HEK293 (cell line): ENCODE results near the gene RPL3.

ENCODE experiments used
- CTCF ChIA-PET: fragments of 350-600 bp; formaldehyde crosslinking; extraction: SDS; loops from one replicate; lab custom pipeline; 2021; ENCODE audit warnings: antibody characterized with exemption; lab: Yijun Ruan, JAX
- POLR2A ChIA-PET: fragments of 300-600 bp; formaldehyde crosslinking; extraction: SDS; loops from one replicate; lab custom pipeline; 2020; ENCODE audit warnings: antibody characterized with exemption, inconsistent platforms; lab: Yijun Ruan, JAX
- H3K27ac ChIP-seq: fragments of 200-500 bp; sonication (Bioruptor generic); 2 replicates; pipeline ENCODE4 v1.5.1; 2014; ENCODE audit warnings: low read depth, low read length, control low read depth, inconsistent platforms; ENCODE audit errors: extremely low read depth
- H3K36me3 ChIP-seq, 2 experiments: fragments of 200-500 bp in 1 of 2; sonication (Bioruptor generic) in 1 of 2; 1 replicate in 1 of 2; 2 replicates in 1 of 2; pipeline ENCODE4 v1.5.1; 2014 to 2017; ENCODE audit warnings: inconsistent platforms in 2 of 2, low read length in 2 of 2; ENCODE audit not compliant: control insufficient read depth in 2 of 2, insufficient read depth in 1 of 2
- H3K4me1 ChIP-seq: fragments of 200-500 bp; sonication (Bioruptor generic); 2 replicates; pipeline ENCODE4 v1.5.1; 2014; ENCODE audit warnings: mild to moderate bottlenecking, low read length, inconsistent platforms; ENCODE audit not compliant: control insufficient read depth, insufficient read depth
- H3K4me3 ChIP-seq: 2 replicates; pipeline ENCODE4 v1.5.1; 2011; ENCODE audit warnings: low read depth, mild to moderate bottlenecking, control low read depth, low read length, moderate library complexity
- H3K9me3 ChIP-seq: fragments of 200-500 bp; sonication (Bioruptor generic); 2 replicates; pipeline ENCODE4 v1.5.1; 2014; ENCODE audit warnings: low read depth, low read length, inconsistent platforms; ENCODE audit not compliant: control insufficient read depth, insufficient read depth
- BCL11B ChIP-seq: fragments of 450-650 bp; formaldehyde crosslinking; IDR thresholded peaks from 2 replicates; pipeline ENCODE4 v1.5.1; 2016; ENCODE audit warnings: low read depth, missing biosample characterization, missing genetic modification characterization
- EGR2 ChIP-seq: fragments of 450-650 bp; formaldehyde crosslinking; IDR thresholded peaks from 2 replicates; pipeline ENCODE4 v1.5.1; 2016; ENCODE audit warnings: low read depth, missing biosample characterization, missing genetic modification characterization
- FEZF1 ChIP-seq: fragments of 450-650 bp; formaldehyde crosslinking; IDR thresholded peaks from 2 replicates; pipeline ENCODE4 v1.5.1; 2016; ENCODE audit warnings: missing biosample characterization, missing genetic modification characterization
- GFI1B ChIP-seq: fragments of 450-650 bp; formaldehyde crosslinking; IDR thresholded peaks from 2 replicates; pipeline ENCODE4 v1.5.1; 2016; ENCODE audit warnings: missing biosample characterization, missing genetic modification characterization
- GLIS1 ChIP-seq: fragments of 450-650 bp; formaldehyde crosslinking; IDR thresholded peaks from 2 replicates; pipeline ENCODE4 v1.5.1; 2016; ENCODE audit warnings: missing biosample characterization, missing genetic modification characterization
- GLIS2 ChIP-seq: fragments of 450-650 bp; formaldehyde crosslinking; IDR thresholded peaks from 2 replicates; pipeline ENCODE4 v1.5.1; 2016; ENCODE audit warnings: missing biosample characterization, missing genetic modification characterization
- SP2 ChIP-seq: fragments of 450-650 bp; formaldehyde crosslinking; IDR thresholded peaks from 2 replicates; pipeline ENCODE4 v1.5.1; 2016; ENCODE audit warnings: missing biosample characterization, missing genetic modification characterization
- ZBTB48 ChIP-seq: fragments of 450-650 bp; formaldehyde crosslinking; IDR thresholded peaks from 2 replicates; pipeline ENCODE4 v1.5.1; 2016; ENCODE audit warnings: missing biosample characterization, missing genetic modification characterization
- ZEB2 ChIP-seq: fragments of 450-650 bp; formaldehyde crosslinking; IDR thresholded peaks from 2 replicates; pipeline ENCODE4 v1.5.1; 2016; ENCODE audit warnings: missing biosample characterization, missing genetic modification characterization
- ZNF19 ChIP-seq: fragments of 450-650 bp; formaldehyde crosslinking; IDR thresholded peaks from 2 replicates; pipeline ENCODE4; 2016; ENCODE audit warnings: missing biosample characterization, missing genetic modification characterization, low read depth
- ZNF529 ChIP-seq: fragments of 450-650 bp; formaldehyde crosslinking; IDR thresholded peaks from 2 replicates; pipeline ENCODE4 v1.5.1; 2017; ENCODE audit warnings: missing genetic modification characterization, missing biosample characterization; ENCODE audit not compliant: insufficient replicate concordance
- ZNF585B ChIP-seq: fragments of 450-650 bp; formaldehyde crosslinking; IDR thresholded peaks from 2 replicates; pipeline ENCODE4 v1.5.1; 2016; ENCODE audit warnings: missing biosample characterization, missing genetic modification characterization
- ZNF623 ChIP-seq: fragments of 450-650 bp; formaldehyde crosslinking; IDR thresholded peaks from 2 replicates; pipeline ENCODE4 v1.5.1; 2016; ENCODE audit warnings: missing biosample characterization, missing genetic modification characterization
- ZNF664 ChIP-seq: fragments of 450-650 bp; formaldehyde crosslinking; IDR thresholded peaks from 2 replicates; pipeline ENCODE4 v1.5.1; 2016; ENCODE audit warnings: missing biosample characterization, missing genetic modification characterization
- ZSCAN23 ChIP-seq: fragments of 450-650 bp; formaldehyde crosslinking; IDR thresholded peaks from 2 replicates; pipeline ENCODE4 v1.5.1; 2016; ENCODE audit warnings: missing biosample characterization, missing genetic modification characterization
- TF ChIP-seq, protein P1 (sequence below): fragments of 450-650 bp; formaldehyde crosslinking; IDR thresholded peaks from 2 replicates; pipeline ENCODE4; 2016; ENCODE audit warnings: missing biosample characterization, missing genetic modification characterization
- TF ChIP-seq, protein P2 (sequence below): fragments of 450-650 bp; formaldehyde crosslinking; IDR thresholded peaks from 2 replicates; pipeline ENCODE4 v1.5.1; 2016; ENCODE audit warnings: missing biosample characterization, missing genetic modification characterization
- TF ChIP-seq, protein P3 (sequence below): fragments of 450-650 bp; IDR thresholded peaks from 2 replicates; pipeline ENCODE4 v1.5.1; 2018; ENCODE audit warnings: missing biosample characterization, mild to moderate bottlenecking, missing genetic modification characterization
- TF ChIP-seq, protein P4 (sequence below): fragments of 450-650 bp; formaldehyde crosslinking; IDR thresholded peaks from 2 replicates; pipeline ENCODE4 v1.5.0; 2017; ENCODE audit warnings: missing biosample characterization, missing genetic modification characterization, borderline replicate concordance
- TF ChIP-seq, protein P5 (sequence below): fragments of 450-650 bp; formaldehyde crosslinking; IDR thresholded peaks from 2 replicates; pipeline ENCODE4 v1.5.1; 2017; ENCODE audit warnings: missing biosample characterization, missing genetic modification characterization

Gene RPL3

DNA sequence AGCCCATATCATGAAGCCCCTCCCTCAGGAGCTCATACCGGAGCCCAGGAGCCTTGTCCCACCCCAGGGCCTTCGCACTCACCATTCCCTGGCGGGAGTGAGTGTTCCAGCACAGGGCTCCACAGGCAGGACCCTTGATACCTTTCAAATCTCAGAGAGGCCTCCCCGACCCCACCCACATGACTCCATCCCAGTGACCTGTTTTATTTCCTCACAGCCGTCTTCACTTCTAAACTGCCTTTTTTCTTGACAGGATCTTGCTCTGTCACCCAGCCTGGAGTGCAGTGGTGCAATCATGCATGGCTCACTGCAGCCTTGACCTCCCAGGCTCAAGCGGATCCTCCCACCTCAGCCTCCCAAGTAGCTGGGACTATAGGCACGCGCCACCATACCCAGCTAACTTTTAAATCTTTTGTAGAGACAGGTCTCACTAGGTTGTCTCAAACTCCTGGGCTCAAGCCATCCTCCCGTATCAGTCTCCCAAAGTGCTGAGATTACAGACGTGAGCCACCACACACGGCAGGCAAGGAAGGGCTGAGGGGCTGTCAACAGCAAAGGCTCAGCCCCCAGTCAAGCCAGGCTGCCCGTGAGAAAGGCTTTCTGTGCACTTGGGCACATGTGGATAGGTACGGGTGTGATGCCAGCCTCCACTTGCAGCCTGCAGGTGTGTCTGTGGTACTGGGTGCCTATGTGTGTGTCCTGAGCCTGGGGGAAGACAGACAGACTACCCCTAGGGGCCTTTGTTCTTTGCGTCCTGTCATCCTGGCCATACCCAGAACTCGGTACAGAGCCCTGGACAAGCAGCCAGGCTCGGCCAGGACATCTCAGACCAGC is 9.3 kb downstream of the RPL3 start:
- no peaks in the 10 kb centered on the region for H3K4me1 ChIP-seq
- peaks cover 9 to 52% of the 10 kb centered on the region in 2 experiments for H3K36me3 ChIP-seq

DNA sequence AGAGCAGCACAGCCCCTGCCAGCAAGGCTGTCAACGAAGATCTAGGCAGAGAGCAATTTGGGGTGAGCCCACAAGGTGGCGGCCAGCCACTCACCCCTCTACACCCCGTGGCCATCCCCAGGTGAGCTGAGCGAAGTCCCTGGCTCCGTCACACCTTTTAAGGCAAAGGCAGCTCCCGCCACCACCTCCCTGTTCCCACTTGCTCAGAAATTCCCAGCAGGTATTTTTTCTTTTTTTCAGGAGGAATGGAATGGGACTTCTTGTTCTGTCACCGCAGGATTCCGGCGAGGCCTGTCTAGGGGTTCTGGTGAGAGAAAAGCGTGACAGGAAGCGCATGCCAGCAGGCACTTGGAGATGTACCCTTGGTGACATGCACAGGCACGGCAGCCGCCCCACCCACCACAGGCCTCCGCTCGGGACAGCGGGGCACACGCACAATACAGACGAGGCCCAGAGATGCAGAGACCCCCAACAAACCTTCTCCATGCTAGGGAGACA is 10.0 kb downstream of the RPL3 start:
- Histone ChIP-seq H3K27ac (peak overlapping the region; percentile 49), H3K4me3 (no peak overlapping the region), H3K9me3 (no peaks in the 10 kb centered on the region), H3K36me3 (peaks cover 2 to 45% of the 10 kb centered on the region in 2 experiments), H3K4me1 (no peaks in the 10 kb centered on the region)
- ChIA-PET POLR2A (interaction anchor here (0.6 to 4.7 kb wide), 13 partner anchors 9 to 220 kb away, joined by 3 to 93 read pairs (median 5); partner anchors contain the start of genes CBX7, PDGFB and RPL3), CTCF (interaction anchor here (0.5 to 2.5 kb wide), 11 partner anchors 9 to 1663 kb away, joined by 3 to 23 read pairs (median 5); partner anchors contain the start of gene PDGFB)
- TF ChIP-seq ZNF664 (tag by site-specific recombination), result no peak
- TF ChIP-seq, protein P1, sequence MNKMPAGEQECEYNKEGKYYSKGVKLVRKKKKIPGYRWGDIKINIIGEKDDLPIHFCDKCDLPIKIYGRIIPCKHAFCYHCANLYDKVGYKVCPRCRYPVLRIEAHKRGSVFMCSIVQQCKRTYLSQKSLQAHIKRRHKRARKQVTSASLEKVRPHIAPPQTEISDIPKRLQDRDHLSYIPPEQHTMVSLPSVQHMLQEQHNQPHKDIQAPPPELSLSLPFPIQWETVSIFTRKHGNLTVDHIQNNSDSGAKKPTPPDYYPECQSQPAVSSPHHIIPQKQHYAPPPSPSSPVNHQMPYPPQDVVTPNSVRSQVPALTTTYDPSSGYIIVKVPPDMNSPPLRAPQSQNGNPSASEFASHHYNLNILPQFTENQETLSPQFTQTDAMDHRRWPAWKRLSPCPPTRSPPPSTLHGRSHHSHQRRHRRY (tag by site-specific recombination), result no peak
- TF ChIP-seq EGR2 (tag by site-specific recombination), result no peak
- no peak for TF ChIP-seq GLIS2
- TF ChIP-seq ZNF585B (tag by site-specific recombination), result no peak
- TF ChIP-seq, protein P2, sequence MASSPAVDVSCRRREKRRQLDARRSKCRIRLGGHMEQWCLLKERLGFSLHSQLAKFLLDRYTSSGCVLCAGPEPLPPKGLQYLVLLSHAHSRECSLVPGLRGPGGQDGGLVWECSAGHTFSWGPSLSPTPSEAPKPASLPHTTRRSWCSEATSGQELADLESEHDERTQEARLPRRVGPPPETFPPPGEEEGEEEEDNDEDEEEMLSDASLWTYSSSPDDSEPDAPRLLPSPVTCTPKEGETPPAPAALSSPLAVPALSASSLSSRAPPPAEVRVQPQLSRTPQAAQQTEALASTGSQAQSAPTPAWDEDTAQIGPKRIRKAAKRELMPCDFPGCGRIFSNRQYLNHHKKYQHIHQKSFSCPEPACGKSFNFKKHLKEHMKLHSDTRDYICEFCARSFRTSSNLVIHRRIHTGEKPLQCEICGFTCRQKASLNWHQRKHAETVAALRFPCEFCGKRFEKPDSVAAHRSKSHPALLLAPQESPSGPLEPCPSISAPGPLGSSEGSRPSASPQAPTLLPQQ, result no peak
- TF ChIP-seq ZNF19 (tag by site-specific recombination), result no peak
- TF ChIP-seq GFI1B (tag by site-specific recombination), result no peak
- TF ChIP-seq, protein P3, sequence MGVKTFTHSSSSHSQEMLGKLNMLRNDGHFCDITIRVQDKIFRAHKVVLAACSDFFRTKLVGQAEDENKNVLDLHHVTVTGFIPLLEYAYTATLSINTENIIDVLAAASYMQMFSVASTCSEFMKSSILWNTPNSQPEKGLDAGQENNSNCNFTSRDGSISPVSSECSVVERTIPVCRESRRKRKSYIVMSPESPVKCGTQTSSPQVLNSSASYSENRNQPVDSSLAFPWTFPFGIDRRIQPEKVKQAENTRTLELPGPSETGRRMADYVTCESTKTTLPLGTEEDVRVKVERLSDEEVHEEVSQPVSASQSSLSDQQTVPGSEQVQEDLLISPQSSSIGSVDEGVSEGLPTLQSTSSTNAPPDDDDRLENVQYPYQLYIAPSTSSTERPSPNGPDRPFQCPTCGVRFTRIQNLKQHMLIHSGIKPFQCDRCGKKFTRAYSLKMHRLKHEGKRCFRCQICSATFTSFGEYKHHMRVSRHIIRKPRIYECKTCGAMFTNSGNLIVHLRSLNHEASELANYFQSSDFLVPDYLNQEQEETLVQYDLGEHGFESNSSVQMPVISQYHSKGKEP, result peak; percentile 61; the same call in 1 of the 2 replicates
- no peak for TF ChIP-seq BCL11B (tag by site-specific recombination)
- no peak for TF ChIP-seq FEZF1
- no peak for TF ChIP-seq ZSCAN23 (tag by site-specific recombination)
- no peak for TF ChIP-seq ZNF529
- peak; percentile 60 for TF ChIP-seq ZBTB48 (tag by site-specific recombination)

More for the DNA sequence above, 9.3 kb downstream of the RPL3 start:
- Histone ChIP-seq H3K4me3 (no peak overlapping the region), H3K27ac (no peak overlapping the region), H3K9me3 (no peaks in the 10 kb centered on the region)
- ChIA-PET CTCF (interaction anchor here (0.5 to 2.9 kb wide), 32 partner anchors 7 to 1664 kb away, joined by 3 to 48 read pairs (median 5); partner anchors contain the start of genes PDGFB and RPL3), POLR2A (interaction anchor here (0.6 to 4.7 kb wide), 39 partner anchors 8 to 335 kb away, joined by 3 to 93 read pairs (median 5); partner anchors contain the start of genes ATF4, CBX7, PDGFB and RPL3)
- TF ChIP-seq GLIS2 (peak; percentile 57), GLIS1 (tag by site-specific recombination) (peak; percentile 77), ZNF623 (peak; percentile 65), ZEB2 (no peak), SP2 (tag by site-specific recombination) (peak; percentile 28; the same call in 1 of the 2 replicates)
- TF ChIP-seq, protein P4, sequence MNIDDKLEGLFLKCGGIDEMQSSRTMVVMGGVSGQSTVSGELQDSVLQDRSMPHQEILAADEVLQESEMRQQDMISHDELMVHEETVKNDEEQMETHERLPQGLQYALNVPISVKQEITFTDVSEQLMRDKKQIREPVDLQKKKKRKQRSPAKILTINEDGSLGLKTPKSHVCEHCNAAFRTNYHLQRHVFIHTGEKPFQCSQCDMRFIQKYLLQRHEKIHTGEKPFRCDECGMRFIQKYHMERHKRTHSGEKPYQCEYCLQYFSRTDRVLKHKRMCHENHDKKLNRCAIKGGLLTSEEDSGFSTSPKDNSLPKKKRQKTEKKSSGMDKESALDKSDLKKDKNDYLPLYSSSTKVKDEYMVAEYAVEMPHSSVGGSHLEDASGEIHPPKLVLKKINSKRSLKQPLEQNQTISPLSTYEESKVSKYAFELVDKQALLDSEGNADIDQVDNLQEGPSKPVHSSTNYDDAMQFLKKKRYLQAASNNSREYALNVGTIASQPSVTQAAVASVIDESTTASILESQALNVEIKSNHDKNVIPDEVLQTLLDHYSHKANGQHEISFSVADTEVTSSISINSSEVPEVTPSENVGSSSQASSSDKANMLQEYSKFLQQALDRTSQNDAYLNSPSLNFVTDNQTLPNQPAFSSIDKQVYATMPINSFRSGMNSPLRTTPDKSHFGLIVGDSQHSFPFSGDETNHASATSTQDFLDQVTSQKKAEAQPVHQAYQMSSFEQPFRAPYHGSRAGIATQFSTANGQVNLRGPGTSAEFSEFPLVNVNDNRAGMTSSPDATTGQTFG (tag by site-specific recombination), result no peak
- TF ChIP-seq, protein P5, sequence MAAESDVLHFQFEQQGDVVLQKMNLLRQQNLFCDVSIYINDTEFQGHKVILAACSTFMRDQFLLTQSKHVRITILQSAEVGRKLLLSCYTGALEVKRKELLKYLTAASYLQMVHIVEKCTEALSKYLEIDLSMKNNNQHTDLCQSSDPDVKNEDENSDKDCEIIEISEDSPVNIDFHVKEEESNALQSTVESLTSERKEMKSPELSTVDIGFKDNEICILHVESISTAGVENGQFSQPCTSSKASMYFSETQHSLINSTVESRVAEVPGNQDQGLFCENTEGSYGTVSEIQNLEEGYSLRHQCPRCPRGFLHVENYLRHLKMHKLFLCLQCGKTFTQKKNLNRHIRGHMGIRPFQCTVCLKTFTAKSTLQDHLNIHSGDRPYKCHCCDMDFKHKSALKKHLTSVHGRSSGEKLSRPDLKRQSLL (tag by site-specific recombination), result peak; percentile 73; the same call in 1 of the 2 replicates
- TF ChIP-seq, protein P3, result peak; percentile 61; the same call in 1 of the 2 replicates
